Trophoblast cell (in vitro differentiated cells and primary cell): ENCODE data around the gene NSRP1.

Source experiments
- DNase-seq, 2 donors: peaks; one replicate each; pipeline ENCODE4 v3.0.0-alpha.2; 2016
- H2AFZ ChIP-seq: 2 replicates; pipeline ENCODE4 v1.6.1; 2013; ENCODE audit warnings: low read length, moderate library complexity, mild to moderate bottlenecking; ENCODE audit not compliant: insufficient read depth, poor library complexity
- H2AK5ac ChIP-seq: 2 replicates; pipeline ENCODE4 v1.6.1; 2013; ENCODE audit warnings: mild to moderate bottlenecking, low read length
- H2BK120ac ChIP-seq: 2 replicates; pipeline ENCODE4 v1.6.1; 2013; ENCODE audit warnings: low read length, mild to moderate bottlenecking, moderate library complexity; ENCODE audit not compliant: insufficient read depth, poor library complexity
- H2BK12ac ChIP-seq: 2 replicates; pipeline ENCODE4 v1.6.1; 2013; ENCODE audit warnings: mild to moderate bottlenecking, low read length, moderate library complexity
- H2BK5ac ChIP-seq: 2 replicates; pipeline ENCODE4 v1.6.1; 2013; ENCODE audit warnings: low read length, low read depth, moderate library complexity, mild to moderate bottlenecking; ENCODE audit not compliant: poor library complexity
- H3K14ac ChIP-seq: 2 replicates; pipeline ENCODE4 v1.6.1; 2013; ENCODE audit warnings: mild to moderate bottlenecking, low read length
- H3K18ac ChIP-seq: 2 replicates; pipeline ENCODE4 v1.6.1; 2013; ENCODE audit warnings: mild to moderate bottlenecking, low read length
- H3K23ac ChIP-seq: 2 replicates; pipeline ENCODE4 v1.6.1; 2013; ENCODE audit warnings: low read length
- H3K27ac ChIP-seq: 2 replicates; pipeline ENCODE4 v1.5.1; 2013; ENCODE audit warnings: low read depth, mild to moderate bottlenecking, inconsistent platforms, low read length, moderate library complexity
- H3K27me3 ChIP-seq: 2 replicates; pipeline ENCODE4 v1.6.1; 2013; ENCODE audit warnings: inconsistent platforms, mild to moderate bottlenecking, low read length, moderate library complexity; ENCODE audit not compliant: insufficient read depth
- H3K36me3 ChIP-seq, 2 experiments: 1 replicate in 1 of 2; 2 replicates in 1 of 2; pipeline ENCODE4 v1.6.1; 2013; ENCODE audit warnings: low read length in 2 of 2, mild to moderate bottlenecking in 2 of 2, moderate library complexity in 1 of 2; ENCODE audit not compliant: insufficient read depth in 2 of 2, control insufficient read depth in 1 of 2
- H3K4ac ChIP-seq: 2 replicates; pipeline ENCODE4 v1.6.1; 2013; ENCODE audit warnings: low read depth, mild to moderate bottlenecking, low read length, moderate library complexity
- H3K4me1 ChIP-seq, 2 experiments: 1 replicate in 1 of 2; 2 replicates in 1 of 2; pipeline ENCODE4 v1.6.1; 2013; ENCODE audit warnings: low read length in 2 of 2, mild to moderate bottlenecking in 2 of 2, moderate library complexity in 1 of 2; ENCODE audit not compliant: insufficient read depth in 2 of 2, control insufficient read depth in 1 of 2
- H3K4me2 ChIP-seq: 2 replicates; pipeline ENCODE4 v1.6.1; 2013; ENCODE audit warnings: inconsistent platforms, mild to moderate bottlenecking, low read length, moderate library complexity
- H3K4me3 ChIP-seq: 2 replicates; pipeline ENCODE4 v1.5.1; 2013; ENCODE audit warnings: mild to moderate bottlenecking, low read depth, low read length, inconsistent platforms
- H3K79me1 ChIP-seq: one replicate; pipeline ENCODE4 v1.6.1; 2013; ENCODE audit warnings: low read length
- H3K79me2 ChIP-seq: 2 replicates; pipeline ENCODE4 v1.6.1; 2013; ENCODE audit warnings: low read length, mild to moderate bottlenecking; ENCODE audit not compliant: control insufficient read depth, insufficient read depth, poor library complexity
- H3K9ac ChIP-seq: 2 replicates; pipeline ENCODE4 v1.6.1; 2013; ENCODE audit warnings: mild to moderate bottlenecking, low read length
- H3K9me3 ChIP-seq: 2 replicates; pipeline ENCODE4 v1.6.1; 2013; ENCODE audit warnings: low read depth, mild to moderate bottlenecking, control low read depth, inconsistent platforms, low read length; ENCODE audit not compliant: insufficient read depth
- H4K12ac ChIP-seq: 2 replicates; pipeline ENCODE4 v1.6.1; 2013; ENCODE audit warnings: low read depth, mild to moderate bottlenecking, low read length, moderate library complexity
- H4K8ac ChIP-seq: 2 replicates; pipeline ENCODE4 v1.6.1; 2013; ENCODE audit warnings: low read depth, mild to moderate bottlenecking, low read length, moderate library complexity
- H4K91ac ChIP-seq: one replicate; pipeline ENCODE4 v1.6.1; 2013; ENCODE audit warnings: low read depth, mild to moderate bottlenecking, low read length, moderate library complexity
- WGBS: extraction: QIAGEN DNeasy Blood & Tissue Kit; methylation state at CpG from one replicate; pipeline ENCODE4 v1.1.7; 2013; ENCODE audit warnings: missing lambda C conversion rate; ENCODE audit not compliant: insufficient read length, insufficient coverage; ENCODE audit errors: extremely low coverage; 5-methylcytosine and 5-hydroxymethylcytosine counted together

NSRP1 gene

DNA sequence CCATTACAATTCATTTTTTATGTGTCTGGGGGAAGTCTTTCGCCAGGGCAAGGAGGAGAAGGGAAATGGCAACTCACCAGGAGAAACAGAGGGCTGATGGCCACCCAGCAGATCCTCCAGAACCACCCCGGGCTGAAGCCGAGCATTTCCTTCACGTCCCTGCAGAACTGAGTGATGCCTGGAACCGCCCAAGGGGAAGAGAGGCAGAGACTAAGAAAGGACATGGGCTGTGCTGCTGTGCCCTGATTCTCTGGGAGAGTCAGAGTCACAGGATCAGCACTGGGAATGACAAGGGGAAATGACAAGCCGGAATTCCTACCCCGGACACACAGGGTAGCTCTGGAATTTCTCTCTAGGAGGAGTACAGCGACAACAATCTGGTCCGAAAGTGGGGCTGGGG, 91.0 kb downstream of the NSRP1 start:
- H3K4ac ChIP-seq, result no peak overlapping the region
- H2BK12ac ChIP-seq, result no peak overlapping the region
- no peak overlapping the region for H3K27ac ChIP-seq
- no peak overlapping the region for H3K14ac ChIP-seq
- H2AFZ ChIP-seq, result no peak overlapping the region
- WGBS, result no CpG with 5 or more reads among the region's 9 CpGs
- H3K36me3 ChIP-seq, result no peaks in the 10 kb centered on the region
- no peak overlapping the region for H3K18ac ChIP-seq
- no peaks in the 10 kb centered on the region for H3K9me3 ChIP-seq
- no peak overlapping the region for H4K91ac ChIP-seq
- no peaks in the 10 kb centered on the region for H3K79me1 ChIP-seq
- H2AK5ac ChIP-seq, result no peak overlapping the region
- no peak overlapping the region for H3K4me2 ChIP-seq
- H3K79me2 ChIP-seq, result no peaks in the 10 kb centered on the region
- H3K4me3 ChIP-seq, result no peak overlapping the region
- H2BK5ac ChIP-seq, result no peak overlapping the region
- H2BK120ac ChIP-seq, result no peak overlapping the region
- no peaks in the 10 kb centered on the region for H3K27me3 ChIP-seq
- H4K12ac ChIP-seq, result no peak overlapping the region
- H4K8ac ChIP-seq, result no peak overlapping the region
- H3K9ac ChIP-seq, result no peak overlapping the region
- peaks cover 0 to 5% of the 10 kb centered on the region in 2 experiments for H3K4me1 ChIP-seq
- DNase-seq, result no peak
- no peak overlapping the region for H3K23ac ChIP-seq

DNA sequence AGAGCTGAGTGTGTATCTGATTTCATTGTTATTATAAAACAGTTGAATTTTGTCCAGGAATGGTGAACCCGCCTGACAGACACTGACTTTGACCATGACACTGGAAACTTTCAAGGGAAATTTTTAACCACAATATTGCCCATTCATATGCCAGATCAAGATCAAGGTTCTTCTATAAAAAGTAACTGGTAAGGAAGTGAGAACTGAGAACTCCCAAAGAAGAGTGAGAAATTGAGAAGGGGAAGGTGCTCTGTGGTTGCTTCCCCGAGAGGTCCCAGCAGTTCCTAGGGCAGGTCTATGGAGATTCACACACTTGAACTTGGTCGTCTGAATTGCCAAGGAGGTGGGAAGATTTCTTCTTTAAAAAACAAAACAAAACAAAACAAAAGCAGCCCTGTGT, 91.6 kb downstream of the NSRP1 start:
- H3K9ac ChIP-seq, result no peak overlapping the region
- H2AK5ac ChIP-seq, result no peak overlapping the region
- H2BK5ac ChIP-seq, result no peak overlapping the region
- H3K23ac ChIP-seq, result no peak overlapping the region
- no peaks in the 10 kb centered on the region for H3K9me3 ChIP-seq
- no peak overlapping the region for H3K27ac ChIP-seq
- H3K14ac ChIP-seq, result no peak overlapping the region
- H3K4ac ChIP-seq, result no peak overlapping the region
- H3K4me2 ChIP-seq, result no peak overlapping the region
- no peaks in the 10 kb centered on the region for H3K27me3 ChIP-seq
- H4K12ac ChIP-seq, result no peak overlapping the region
- H2AFZ ChIP-seq, result no peak overlapping the region
- H3K4me3 ChIP-seq, result no peak overlapping the region
- no peak overlapping the region for H2BK12ac ChIP-seq
- WGBS, result no CpG with 5 or more reads among the region's 3 CpGs
- no peaks in the 10 kb centered on the region for H3K79me1 ChIP-seq
- no peaks in the 10 kb centered on the region for H3K79me2 ChIP-seq
- H4K8ac ChIP-seq, result no peak overlapping the region
- H4K91ac ChIP-seq, result no peak overlapping the region
- no peaks in the 10 kb centered on the region for H3K36me3 ChIP-seq
- H3K4me1 ChIP-seq, result peaks cover 0 to 5% of the 10 kb centered on the region in 2 experiments
- no peak overlapping the region for H3K18ac ChIP-seq
- no peak overlapping the region for H2BK120ac ChIP-seq
- DNase-seq, result no peak

DNA sequence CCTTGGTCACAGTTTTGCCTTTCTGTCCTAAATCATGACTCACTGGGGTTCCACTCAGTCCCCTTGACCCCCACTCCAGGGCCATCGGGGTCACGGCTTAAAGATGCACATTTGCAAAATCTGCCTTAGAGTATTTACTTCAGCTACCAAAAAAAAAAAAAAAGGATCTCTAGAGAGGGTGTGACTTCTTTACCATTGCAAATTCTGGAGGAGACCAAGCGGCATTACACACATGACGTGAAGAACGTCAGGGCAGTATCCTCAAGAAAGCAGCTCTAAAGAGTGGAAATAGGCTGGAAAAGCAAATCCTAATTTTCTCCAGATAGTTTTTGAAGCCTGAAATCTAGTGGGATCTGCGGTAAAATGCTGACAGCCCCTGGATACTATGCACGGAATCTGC, 93.3 kb downstream of the NSRP1 start:
- no peak overlapping the region for H2AFZ ChIP-seq

DNA sequence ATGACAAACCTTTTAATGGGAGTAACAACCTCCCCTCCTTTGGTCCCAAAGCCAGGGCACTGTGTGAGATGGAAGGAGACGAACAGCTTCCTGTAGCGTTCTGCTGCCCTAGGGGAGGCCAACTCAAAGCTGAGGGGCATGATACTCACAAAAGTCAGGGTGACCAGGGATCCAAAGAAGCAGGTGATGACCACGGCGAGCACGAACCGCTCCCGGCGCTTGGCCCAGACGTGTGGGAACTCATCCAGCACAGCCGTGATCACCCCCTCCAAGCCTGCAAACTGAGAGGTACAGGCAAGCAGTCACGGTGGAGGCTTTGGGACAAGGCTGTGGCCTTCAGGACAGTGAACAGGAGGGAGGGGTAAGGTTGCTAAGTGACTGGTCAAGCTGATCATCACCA, 93.8 kb downstream of the NSRP1 start:
- H3K23ac ChIP-seq, result no peak overlapping the region
- H3K4me1 ChIP-seq, result no peaks in the 10 kb centered on the region
- H3K79me1 ChIP-seq, result no peaks in the 10 kb centered on the region
- no peak overlapping the region for H2AFZ ChIP-seq
- no peaks in the 10 kb centered on the region for H3K36me3 ChIP-seq
- H3K4ac ChIP-seq, result no peak overlapping the region
- no peak overlapping the region for H4K91ac ChIP-seq
- no peak overlapping the region for H3K4me2 ChIP-seq
- H3K9ac ChIP-seq, result no peak overlapping the region
- no peaks in the 10 kb centered on the region for H3K79me2 ChIP-seq
- H2BK120ac ChIP-seq, result no peak overlapping the region
- no peak overlapping the region for H4K12ac ChIP-seq
- peak overlapping the region; percentile 6 for H3K4me3 ChIP-seq
- H3K18ac ChIP-seq, result no peak overlapping the region
- H3K27me3 ChIP-seq, result no peaks in the 10 kb centered on the region
- DNase-seq, result no peak
- WGBS, result no CpG with 5 or more reads among the region's 11 CpGs
- H3K9me3 ChIP-seq, result no peaks in the 10 kb centered on the region
- H2AK5ac ChIP-seq, result no peak overlapping the region
- no peak overlapping the region for H3K14ac ChIP-seq
- no peak overlapping the region for H2BK12ac ChIP-seq
- no peak overlapping the region for H3K27ac ChIP-seq
- H4K8ac ChIP-seq, result no peak overlapping the region
- H2BK5ac ChIP-seq, result no peak overlapping the region

More for the DNA sequence above, 93.3 kb downstream of the NSRP1 start:
- no peaks in the 10 kb centered on the region for H3K79me1 ChIP-seq
- H4K12ac ChIP-seq, result no peak overlapping the region
- no peak overlapping the region for H3K4me2 ChIP-seq
- no peaks in the 10 kb centered on the region for H3K79me2 ChIP-seq
- no peak overlapping the region for H2BK5ac ChIP-seq
- no peaks in the 10 kb centered on the region for H3K9me3 ChIP-seq
- no peaks in the 10 kb centered on the region for H3K4me1 ChIP-seq
- no peak overlapping the region for H2AK5ac ChIP-seq
- H4K91ac ChIP-seq, result no peak overlapping the region
- H3K27me3 ChIP-seq, result no peaks in the 10 kb centered on the region
- H3K36me3 ChIP-seq, result no peaks in the 10 kb centered on the region
- H4K8ac ChIP-seq, result no peak overlapping the region
- no peak overlapping the region for H3K27ac ChIP-seq
- WGBS, result no CpG with 5 or more reads among the region's 7 CpGs
- no peak overlapping the region for H3K14ac ChIP-seq
- no peak overlapping the region for H2BK120ac ChIP-seq
- H3K4me3 ChIP-seq, result no peak overlapping the region
- H2BK12ac ChIP-seq, result no peak overlapping the region
- peak in 1 of 2 donors; percentile 46 for DNase-seq
- no peak overlapping the region for H3K4ac ChIP-seq
- H3K9ac ChIP-seq, result no peak overlapping the region
- H3K23ac ChIP-seq, result no peak overlapping the region
- no peak overlapping the region for H3K18ac ChIP-seq
